MM.1S (cell line): ENCODE results near the gene RERE.

Experiments used
- EZH2 ChIP-seq: fragments of 300-600 bp; sonication (generic); optimal IDR thresholded peaks from 2 replicates; pipeline ENCODE3; 2017; ENCODE audit warnings: low read depth, mild to moderate bottlenecking, antibody characterized with exemption, low read length, mixed read lengths
- EZH2phosphoT487 ChIP-seq: fragments of 300-600 bp; sonication (generic); IDR thresholded peaks from 2 replicates; pipeline ENCODE4 v1.6.1; 2018; ENCODE audit warnings: antibody characterized with exemption, low read length
- TF ChIP-seq, protein P1 (sequence below): fragments of 300-600 bp; sonication (generic); IDR thresholded peaks from 2 replicates; pipeline ENCODE4 v1.5.1; 2016; ENCODE audit warnings: antibody characterized with exemption, low read length, mixed read lengths

DNA sequence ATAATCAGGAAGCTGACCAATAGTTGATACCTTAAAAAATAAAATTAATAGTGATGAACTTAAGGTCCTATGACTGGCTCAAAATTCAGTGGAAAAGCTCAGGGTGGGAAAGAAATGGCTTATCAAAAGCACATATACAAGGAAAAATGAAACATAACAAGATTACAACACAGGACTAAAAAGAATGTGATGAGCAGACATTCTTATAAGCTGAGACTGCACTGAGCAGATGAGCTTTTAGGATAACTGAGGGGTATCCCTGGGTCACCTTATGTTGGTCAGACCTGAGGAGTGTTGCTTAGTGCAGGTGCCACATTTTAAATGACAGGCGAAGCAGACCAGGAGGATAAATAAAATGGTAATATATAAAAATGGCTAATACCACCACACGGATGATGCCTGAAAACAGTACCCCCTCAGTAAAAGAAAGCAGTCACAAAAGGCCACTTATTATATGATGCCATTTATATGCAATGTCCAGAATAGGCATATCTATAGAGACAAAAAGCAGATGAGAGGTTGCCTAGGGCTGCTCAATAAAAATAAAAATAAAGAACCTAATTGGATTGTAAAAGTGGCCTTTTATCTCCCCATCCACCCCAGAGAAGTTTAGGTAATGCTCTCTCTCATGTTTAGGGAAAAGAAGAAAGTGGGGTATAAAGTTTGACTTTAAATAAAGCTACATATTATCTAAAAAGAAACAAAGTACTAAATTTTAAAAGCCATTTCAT is 335.6 kb downstream of the RERE start:
- TF ChIP-seq, protein P1, sequence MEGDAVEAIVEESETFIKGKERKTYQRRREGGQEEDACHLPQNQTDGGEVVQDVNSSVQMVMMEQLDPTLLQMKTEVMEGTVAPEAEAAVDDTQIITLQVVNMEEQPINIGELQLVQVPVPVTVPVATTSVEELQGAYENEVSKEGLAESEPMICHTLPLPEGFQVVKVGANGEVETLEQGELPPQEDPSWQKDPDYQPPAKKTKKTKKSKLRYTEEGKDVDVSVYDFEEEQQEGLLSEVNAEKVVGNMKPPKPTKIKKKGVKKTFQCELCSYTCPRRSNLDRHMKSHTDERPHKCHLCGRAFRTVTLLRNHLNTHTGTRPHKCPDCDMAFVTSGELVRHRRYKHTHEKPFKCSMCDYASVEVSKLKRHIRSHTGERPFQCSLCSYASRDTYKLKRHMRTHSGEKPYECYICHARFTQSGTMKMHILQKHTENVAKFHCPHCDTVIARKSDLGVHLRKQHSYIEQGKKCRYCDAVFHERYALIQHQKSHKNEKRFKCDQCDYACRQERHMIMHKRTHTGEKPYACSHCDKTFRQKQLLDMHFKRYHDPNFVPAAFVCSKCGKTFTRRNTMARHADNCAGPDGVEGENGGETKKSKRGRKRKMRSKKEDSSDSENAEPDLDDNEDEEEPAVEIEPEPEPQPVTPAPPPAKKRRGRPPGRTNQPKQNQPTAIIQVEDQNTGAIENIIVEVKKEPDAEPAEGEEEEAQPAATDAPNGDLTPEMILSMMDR, result no peak
- TF ChIP-seq EZH2phosphoT487 (no peak), EZH2 (no peak)
